GM23248 (cell line): ENCODE measurements around the gene PGGHG. TPM values are rescaled to one million over a fixed set of nuclear protein-coding genes. Genes with fewer than 3 reads are reported as not detected.
"Not testable (repeated sequence)": the region's sequence is repeated elsewhere in the genome, so short reads cannot be mapped to it uniquely, and the experiment has no call there.

ENCODE experiments used
- DNase-seq: peaks from one replicate; pipeline ENCODE4 v3.0.0-alpha.2; 2015
- H2AFZ ChIP-seq: fragments of 200-600 bp; sonication (generic); 2 replicates; pipeline ENCODE4 v1.6.1; 2016; ENCODE audit warnings: antibody characterized with exemption
- H3F3A ChIP-seq: fragments of 200-600 bp; sonication (generic); 2 replicates; pipeline ENCODE4 v1.6.1; 2016; ENCODE audit warnings: mild to moderate bottlenecking, antibody characterized with exemption, mixed run types; ENCODE audit not compliant: insufficient read depth
- H3K27ac ChIP-seq: fragments of 200-600 bp; sonication (generic); 2 replicates; pipeline ENCODE4 v1.5.1; 2016; ENCODE audit warnings: mild to moderate bottlenecking
- H3K27me3 ChIP-seq: fragments of 200-600 bp; sonication (generic); replicated peaks from 2 replicates; pipeline ENCODE4 v1.6.1; 2016; ENCODE audit warnings: mild to moderate bottlenecking; ENCODE audit not compliant: insufficient read depth
- H3K36me3 ChIP-seq: fragments of 200-600 bp; sonication (generic); 2 replicates; pipeline ENCODE4 v1.6.1; 2016; ENCODE audit warnings: low read depth, mild to moderate bottlenecking
- H3K4me1 ChIP-seq: fragments of 200-600 bp; sonication (generic); 2 replicates; pipeline ENCODE4 v1.6.1; 2016; ENCODE audit warnings: mild to moderate bottlenecking; ENCODE audit not compliant: insufficient read depth
- H3K4me2 ChIP-seq: fragments of 200-600 bp; sonication (generic); one replicate; pipeline ENCODE4 v1.6.1; 2016; ENCODE audit warnings: mild to moderate bottlenecking; ENCODE audit not compliant: unreplicated experiment
- H3K4me3 ChIP-seq: fragments of 200-600 bp; sonication (generic); 2 replicates; pipeline ENCODE4 v1.5.1; 2016; ENCODE audit warnings: mild to moderate bottlenecking
- H3K79me2 ChIP-seq: fragments of 200-600 bp; sonication (generic); 2 replicates; pipeline ENCODE4 v1.6.1; 2016; ENCODE audit warnings: mild to moderate bottlenecking; ENCODE audit not compliant: insufficient read depth
- H3K9ac ChIP-seq: fragments of 200-600 bp; sonication (generic); 2 replicates; pipeline ENCODE4 v1.6.1; 2016; ENCODE audit warnings: mild to moderate bottlenecking
- H3K9me2 ChIP-seq: fragments of 200-600 bp; sonication (generic); 2 replicates; pipeline ENCODE4 v1.6.1; 2016; ENCODE audit warnings: mixed run types, mild to moderate bottlenecking, moderate library complexity; ENCODE audit not compliant: insufficient read depth
- H3K9me3 ChIP-seq: fragments of 200-600 bp; sonication (generic); one replicate; pipeline ENCODE4 v1.6.1; 2017; ENCODE audit warnings: low read depth
- H4K20me1 ChIP-seq: fragments of 200-600 bp; sonication (generic); 2 replicates; pipeline ENCODE4 v1.6.0; 2016; ENCODE audit not compliant: insufficient read depth
- EZH2 ChIP-seq: fragments of 200-600 bp; sonication (generic); IDR thresholded peaks from 2 replicates; pipeline ENCODE4 v1.6.1; 2018; ENCODE audit warnings: antibody characterized with exemption, mild to moderate bottlenecking; ENCODE audit not compliant: insufficient read depth, poor library complexity, severe bottlenecking
- EZH2phosphoT487 ChIP-seq: fragments of 200-600 bp; sonication (generic); IDR thresholded peaks from 2 replicates; pipeline ENCODE4 v1.6.1; 2018; ENCODE audit warnings: antibody characterized with exemption, moderate library complexity, mild to moderate bottlenecking, low read depth; ENCODE audit not compliant: insufficient read depth
- WGBS, 2 experiments: methylation state at CpG; one replicate each; pipeline ENCODE4 v1.1.6; 2015 to 2017; ENCODE audit warnings: low lambda C conversion rate in 2 of 2, low coverage in 1 of 2; ENCODE audit errors: missing lambda C conversion rate in 2 of 2; 5-methylcytosine and 5-hydroxymethylcytosine counted together
- in situ Hi-C: fragments of 300-500 bp; cut with MboI; formaldehyde crosslinking; loops from 2 replicates; pipeline ENCODE4 v1.15.0; 2020
- polyA plus RNA-seq: library from polyadenylated mRNA; unstranded; fragments of >200 nt; fragmentation: Nextera tagmentation; extraction: Ambion mirVana; gene quantifications from 2 replicates; pipeline ENCODE4 v1.2.1, GENCODE V29; 2016
- total RNA-seq: library from RNA; depleted of rRNA; stranded (reverse); fragments of >200 nt; shearing (Covaris generic); gene quantifications from 2 replicates; pipeline ENCODE4 v1.2.3, GENCODE V29; 2014

PGGHG gene
- total and polyA plus RNA-seq, 2 experiments from 2014 or later: 4.6 to 14.2 TPM

DNA sequence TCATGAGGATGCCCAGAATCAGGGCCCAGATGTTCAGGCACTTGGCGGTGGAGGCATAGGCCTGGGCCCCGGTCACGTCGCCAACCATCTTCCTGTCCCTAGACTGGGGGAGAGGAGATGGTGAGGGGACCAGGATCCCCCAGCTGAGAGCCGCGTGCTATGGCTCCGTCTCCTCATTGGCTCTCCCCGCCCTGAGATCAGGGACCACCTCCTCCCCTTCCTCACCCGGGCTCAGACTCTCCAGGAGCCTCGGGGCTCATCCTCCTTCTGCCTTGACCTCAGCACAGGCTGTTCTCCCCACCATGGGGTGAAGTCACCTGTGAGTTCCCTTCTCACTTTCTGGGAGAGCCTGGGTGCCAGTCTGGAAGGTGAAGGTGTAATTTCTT is 31.0 kb downstream of the PGGHG start:
- H3K27me3 ChIP-seq, H4K20me1 ChIP-seq, H3K36me3 ChIP-seq, H3K9me3 ChIP-seq, H2AFZ ChIP-seq, DNase-seq, in situ Hi-C loops, H3K9me2 ChIP-seq: not testable (repeated sequence)
- peak overlapping the region; percentile 97 for H3K27ac ChIP-seq
- peak overlapping the region; percentile 99 for H3K4me3 ChIP-seq
- peaks cover 19% of the 10 kb centered on the region for H3K4me1 ChIP-seq
- H3K4me2 ChIP-seq: peak overlapping the region; percentile 90
- whole genome bisulfite sequencing, 2 experiments: 0 to 2% methylated on average over 4 to 8 of the region's 10 CpGs
- peaks cover 11% of the 10 kb centered on the region; the same call in 1 of the 2 replicates for H3F3A ChIP-seq
- peaks cover 48% of the 10 kb centered on the region for H3K79me2 ChIP-seq
- H3K9ac ChIP-seq: peak overlapping the region; percentile 99

DNA sequence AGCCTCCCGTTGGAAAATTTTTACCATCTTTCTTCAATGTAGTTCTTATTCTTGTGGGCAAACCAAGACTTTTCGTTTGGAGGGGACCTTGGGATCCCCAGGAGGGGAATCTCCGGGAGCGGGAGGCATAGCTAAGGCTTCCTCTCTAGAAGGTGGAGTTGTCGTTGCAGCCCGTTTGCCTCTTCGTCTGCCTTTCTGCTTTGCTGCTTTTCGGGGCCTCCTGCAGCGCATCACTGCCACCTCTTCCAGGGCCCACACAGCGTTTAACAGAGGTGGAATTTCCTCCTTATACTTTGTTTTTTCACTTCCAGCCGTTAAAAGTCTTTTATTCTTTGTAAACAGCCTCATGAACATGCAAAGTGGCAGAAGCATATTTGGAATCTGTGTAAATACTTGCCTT is 35.2 kb downstream of the PGGHG start:
- Histone ChIP-seq H2AFZ (peak overlapping the region; percentile 74), H3F3A (peaks cover 4% of the 10 kb centered on the region; the same call in 1 of the 2 replicates), H3K27me3 (no peaks in the 10 kb centered on the region), H4K20me1 (no peaks in the 10 kb centered on the region), H3K9me3 (no peaks in the 10 kb centered on the region), H3K27ac (no peak overlapping the region), H3K79me2 (peaks cover 15% of the 10 kb centered on the region), H3K36me3 (no peaks in the 10 kb centered on the region), H3K4me3 (no peak overlapping the region), H3K4me2 (no peak overlapping the region), H3K4me1 (peaks cover 9% of the 10 kb centered on the region; the same call in 1 of the 2 replicates), H3K9ac (no peak overlapping the region), H3K9me2 (no peaks in the 10 kb centered on the region)
- WGBS, 2 experiments: 61 to 68% methylated on average over 11 of the region's 11 CpGs
- no peak for DNase-seq
- in situ Hi-C loops: no loop called here
- TF ChIP-seq EZH2phosphoT487: no peak
- TF ChIP-seq EZH2: no peak

DNA sequence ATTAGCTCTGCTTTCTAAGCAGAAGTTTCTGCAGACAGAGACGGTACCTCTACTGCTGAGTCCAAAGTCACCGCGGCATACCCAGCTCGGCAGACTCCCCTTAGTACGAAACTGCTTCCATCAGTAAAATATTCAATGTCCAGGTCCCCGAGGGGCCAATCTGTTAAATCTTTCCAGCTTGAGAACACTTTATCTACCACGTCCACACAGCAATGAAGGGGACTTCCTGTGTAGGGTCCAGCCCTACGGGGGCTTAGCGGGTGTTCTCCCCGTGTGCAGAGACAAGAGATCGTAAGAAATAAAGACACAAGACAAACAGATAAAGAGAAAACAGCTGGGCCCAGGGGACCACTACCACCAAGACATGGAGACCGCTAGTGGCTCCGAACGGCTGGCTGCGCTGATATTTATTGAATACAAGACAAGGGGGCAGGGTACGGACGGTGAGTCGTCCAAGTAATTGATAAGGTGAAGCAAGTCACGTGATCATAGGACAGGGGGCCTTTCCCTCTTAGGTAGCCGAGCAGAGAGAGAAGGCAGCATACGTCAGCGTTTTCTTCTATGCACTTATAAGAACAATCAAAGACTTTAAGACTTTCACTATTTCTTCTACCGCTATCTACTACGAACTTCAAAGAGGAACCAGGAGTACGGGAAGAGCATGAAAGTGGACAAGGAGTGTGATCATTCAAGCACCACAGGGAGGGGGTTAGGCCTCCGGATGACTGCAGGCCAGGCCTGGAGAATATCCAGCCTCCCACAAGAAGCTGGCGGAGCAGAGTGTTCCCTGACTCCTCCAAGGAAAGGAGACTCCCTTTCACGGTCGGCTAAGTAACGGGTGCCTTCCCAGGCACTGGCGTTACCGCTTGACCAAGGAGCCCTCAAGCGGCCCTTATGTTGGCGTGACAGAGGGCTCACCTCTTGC is 35.9 kb downstream of the PGGHG start:
- peak overlapping the region; percentile 52 for H3K4me3 ChIP-seq
- H3K27ac ChIP-seq, DNase-seq, in situ Hi-C loops, H3K9me2 ChIP-seq, H3K36me3 ChIP-seq, H3F3A ChIP-seq, H3K27me3 ChIP-seq, H3K79me2 ChIP-seq, H3K4me1 ChIP-seq, H3K9me3 ChIP-seq, H4K20me1 ChIP-seq: not testable (repeated sequence)
- WGBS, 2 experiments: 25 to 32% methylated on average over 27 to 28 of the region's 34 CpGs
- peak overlapping the region; percentile 74 for H2AFZ ChIP-seq
- peak overlapping the region; percentile 41; the same call in 1 of the 2 replicates for H3K9ac ChIP-seq
- H3K4me2 ChIP-seq: peak overlapping the region; percentile 71

DNA sequence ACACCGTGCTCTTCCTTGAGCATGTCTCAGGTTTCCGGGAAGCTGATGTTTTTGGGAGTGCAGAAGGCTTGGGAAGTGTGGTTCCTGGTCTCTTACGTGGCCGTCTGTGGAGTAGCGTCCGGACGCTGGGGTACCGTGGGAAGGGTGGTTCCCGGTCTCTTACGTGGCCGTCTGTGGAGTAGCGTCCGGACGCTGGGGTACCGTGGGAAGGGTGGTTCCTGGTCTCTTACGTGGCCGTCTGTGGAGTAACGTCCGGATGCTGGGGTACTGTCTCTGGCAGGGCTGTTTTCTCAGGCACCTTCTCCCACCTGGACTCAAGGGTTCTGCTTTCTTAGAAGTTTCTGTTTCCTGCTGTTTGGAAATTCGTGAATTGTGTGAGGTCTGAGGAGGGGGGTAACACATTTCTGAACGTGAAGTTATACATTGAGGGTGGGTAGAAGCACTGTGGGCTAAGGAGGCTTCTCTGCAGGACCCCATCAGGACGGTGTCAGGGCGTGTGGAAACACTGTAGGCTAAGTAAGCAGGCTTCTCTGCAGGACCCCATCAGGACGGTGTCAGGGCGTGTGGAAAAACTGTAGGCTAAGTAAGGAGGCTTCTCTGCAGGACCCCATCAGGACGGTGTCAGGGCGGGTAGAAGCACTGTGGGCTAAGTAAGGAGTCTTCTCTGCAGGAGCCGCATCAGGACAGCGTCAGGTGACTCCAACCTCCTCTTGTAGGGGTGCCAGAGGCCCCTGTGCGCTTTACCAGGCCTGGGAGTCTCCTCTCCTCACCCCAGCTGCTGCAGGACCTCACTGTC is 37.1 kb downstream of the PGGHG start:
- no peak overlapping the region for H3K27ac ChIP-seq
- in situ Hi-C loops: no loop called here
- no peaks in the 10 kb centered on the region for H3K9me3 ChIP-seq
- H3K27me3 ChIP-seq: no peaks in the 10 kb centered on the region
- H3K79me2 ChIP-seq: no peaks in the 10 kb centered on the region
- DNase-seq: no peak
- no peak overlapping the region for H2AFZ ChIP-seq
- peak overlapping the region; percentile 12 for H3K4me2 ChIP-seq
- no peaks in the 10 kb centered on the region for H4K20me1 ChIP-seq
- WGBS, 2 experiments: 85 to 87% methylated on average over 22 to 30 of the region's 30 CpGs
- no peaks in the 10 kb centered on the region for H3K9me2 ChIP-seq
- TF ChIP-seq EZH2phosphoT487 (no peak), EZH2 (no peak)
- H3F3A ChIP-seq: no peaks in the 10 kb centered on the region
- no peaks in the 10 kb centered on the region for H3K36me3 ChIP-seq
- H3K9ac ChIP-seq: no peak overlapping the region
- no peak overlapping the region for H3K4me3 ChIP-seq
- H3K4me1 ChIP-seq: peaks cover 9% of the 10 kb centered on the region; the same call in 1 of the 2 replicates
